Fibroblast of gingiva (primary cell): ENCODE data around the gene SPIRE2.
"Not testable (repeated sequence)": the region's sequence is repeated elsewhere in the genome, so short reads cannot be mapped to it uniquely, and the experiment has no call there.

ENCODE experiments used
- DNase-seq: peaks from one replicate; pipeline ENCODE4 v3.0.0-alpha.2; 2011; ENCODE audit warnings: low read depth

The SPIRE2 gene

DNA sequence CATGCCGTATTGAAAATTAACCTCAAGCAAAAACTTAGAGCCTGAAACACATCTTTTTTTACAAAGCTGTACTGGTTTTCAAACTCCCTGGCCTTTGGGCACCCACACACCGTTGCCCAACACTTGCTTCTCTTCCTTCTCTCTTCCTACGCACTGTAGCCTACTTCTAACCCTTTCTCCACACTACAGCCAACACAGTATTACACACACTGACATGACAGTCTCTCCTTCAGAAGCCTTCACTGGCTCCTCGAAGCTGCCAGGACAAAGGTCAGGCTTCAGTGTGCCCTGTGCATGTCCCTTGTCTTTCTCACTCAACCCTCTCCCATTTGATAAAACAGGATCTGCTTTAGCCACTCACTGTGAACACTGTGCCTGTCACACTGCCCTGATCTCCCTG lies 19.8 kb upstream of the SPIRE2 start:
- no peak for DNase-seq

DNA sequence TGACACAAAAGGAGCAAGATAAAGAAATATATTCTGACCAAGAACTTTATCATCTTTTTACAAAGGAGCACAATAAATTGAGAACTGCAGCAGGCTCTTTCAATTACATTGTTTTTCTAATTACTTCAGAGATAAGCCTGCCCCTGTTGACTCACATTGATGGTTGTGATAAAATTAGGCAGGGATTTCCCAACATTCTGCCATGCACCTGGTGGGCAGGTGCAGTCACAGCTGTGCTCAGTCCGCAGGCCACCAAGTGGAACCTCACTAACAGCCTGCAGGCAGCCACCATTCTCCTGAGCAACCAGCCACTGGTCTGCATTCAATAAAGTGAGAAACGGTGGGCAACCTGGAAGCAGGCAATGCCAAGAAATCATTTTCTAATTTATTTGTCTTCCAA lies 17.0 kb upstream of the SPIRE2 start:
- DNase-seq: no peak

DNA sequence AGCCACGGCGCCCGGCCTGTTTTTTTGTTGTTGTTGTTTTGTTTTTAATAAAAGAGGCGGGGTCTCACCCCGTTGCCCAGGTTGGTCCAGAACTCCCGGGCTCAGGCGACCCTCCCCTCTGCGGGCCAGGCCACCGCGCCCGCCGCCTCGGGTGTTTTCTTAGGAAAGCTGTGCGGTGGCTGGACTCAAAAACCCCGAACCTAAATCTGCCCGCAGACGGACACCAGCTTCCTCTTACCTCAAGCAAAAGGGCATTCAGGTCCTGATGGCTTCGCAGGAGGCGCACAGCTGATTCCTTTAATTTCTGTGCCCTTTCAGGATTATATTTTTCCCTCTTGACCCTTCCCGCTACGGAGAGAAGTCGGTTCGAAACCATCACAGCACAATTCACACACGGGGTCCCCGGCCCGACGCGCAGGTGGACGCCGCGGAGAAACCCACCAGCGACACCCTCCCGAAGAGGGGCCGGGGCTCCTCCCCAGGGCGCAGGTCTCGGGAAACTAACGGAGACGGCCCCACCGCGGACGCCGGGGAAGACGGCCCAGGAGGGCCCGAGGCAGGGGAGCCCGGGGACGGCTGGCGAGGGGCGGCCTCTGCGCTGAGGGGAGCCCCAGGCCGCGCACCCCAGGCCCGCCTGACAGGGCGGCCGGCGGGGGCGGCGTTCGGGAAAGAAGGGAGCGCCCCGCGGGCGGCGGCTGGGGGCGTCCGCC lies 12.5 kb upstream of the SPIRE2 start:
- no peak for DNase-seq

DNA sequence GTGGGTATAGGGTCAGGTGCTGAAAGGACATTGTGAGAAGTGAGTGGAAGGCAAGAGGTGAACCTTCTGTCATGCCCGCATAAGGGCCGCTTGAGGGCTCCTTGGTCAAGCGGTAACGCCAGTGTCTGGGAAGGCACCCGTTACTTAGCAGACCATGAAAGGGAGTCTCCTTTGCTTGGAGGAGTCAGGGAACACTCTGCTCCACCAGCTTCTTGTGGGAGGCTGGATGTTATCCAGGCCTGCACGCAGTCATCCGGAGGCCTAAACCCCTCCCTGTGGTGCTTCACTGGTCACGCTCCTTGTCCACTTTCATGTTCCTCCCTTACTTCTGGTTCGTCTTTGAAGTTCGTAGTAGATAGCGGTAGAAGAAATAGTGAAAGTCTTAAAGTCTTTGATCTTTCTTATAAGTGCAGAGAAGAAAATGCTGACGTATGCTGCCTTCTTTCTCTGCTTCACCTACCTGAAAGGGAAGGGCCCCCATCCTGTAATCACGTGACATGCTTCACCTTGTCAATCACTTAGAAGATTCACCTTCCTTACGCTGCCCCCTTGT lies 9.3 kb upstream of the SPIRE2 start:
- not testable (repeated sequence) for DNase-seq

DNA sequence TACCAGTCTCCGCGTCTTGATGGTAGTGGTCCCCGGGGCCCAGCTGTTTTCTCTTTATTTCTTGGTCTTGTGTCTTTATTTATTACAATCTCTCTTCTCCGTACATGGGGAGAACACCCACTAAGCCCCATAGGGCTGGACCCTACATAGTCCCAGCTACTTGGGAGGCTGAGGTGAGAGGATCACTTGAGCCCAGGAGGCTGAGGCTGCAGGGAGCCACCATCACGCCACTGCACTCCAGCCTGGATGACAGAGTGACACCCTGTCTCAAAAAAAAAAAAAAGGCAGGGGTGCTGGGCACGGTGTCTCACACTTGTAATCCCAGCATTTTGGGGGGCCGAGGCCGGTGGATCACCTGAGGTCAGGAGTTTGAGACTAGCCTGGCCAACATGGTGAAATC lies 8.8 kb upstream of the SPIRE2 start:
- not testable (repeated sequence) for DNase-seq

DNA sequence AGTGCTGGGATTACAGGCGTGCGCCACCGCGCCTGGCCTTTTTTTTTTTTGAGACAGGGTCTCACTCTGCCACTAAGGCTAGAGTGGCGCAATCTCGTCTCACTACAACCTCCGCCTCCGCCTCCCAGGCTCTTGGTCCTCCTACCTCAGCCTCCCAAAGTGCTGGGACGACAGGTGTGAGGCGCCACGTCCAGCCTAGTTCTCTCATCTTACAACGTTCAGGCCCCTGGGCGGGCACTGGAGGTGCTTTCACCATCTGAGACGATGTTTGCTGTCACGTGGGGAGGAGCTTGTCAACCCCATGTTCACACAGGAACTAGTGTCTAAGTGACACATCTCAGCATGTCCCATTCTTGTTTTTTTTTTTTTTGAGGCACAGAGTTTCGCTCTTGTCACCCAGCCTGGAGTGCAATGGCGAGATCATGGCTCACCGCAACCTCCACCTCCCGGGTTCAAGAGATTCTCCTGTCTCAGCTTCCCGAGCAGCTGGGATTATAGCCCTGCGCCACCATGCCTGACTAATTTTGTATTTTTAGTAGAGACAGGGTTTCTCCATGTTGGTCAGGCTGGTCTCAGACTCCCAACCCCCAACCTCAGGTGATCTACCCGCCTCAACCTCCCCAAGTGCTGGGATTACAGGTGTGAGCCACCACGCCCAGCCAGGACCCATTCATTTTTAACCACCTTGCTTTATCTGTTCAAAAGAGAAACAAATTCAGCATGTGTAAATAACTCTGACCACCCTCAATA lies 6.7 kb upstream of the SPIRE2 start:
- no peak for DNase-seq

DNA sequence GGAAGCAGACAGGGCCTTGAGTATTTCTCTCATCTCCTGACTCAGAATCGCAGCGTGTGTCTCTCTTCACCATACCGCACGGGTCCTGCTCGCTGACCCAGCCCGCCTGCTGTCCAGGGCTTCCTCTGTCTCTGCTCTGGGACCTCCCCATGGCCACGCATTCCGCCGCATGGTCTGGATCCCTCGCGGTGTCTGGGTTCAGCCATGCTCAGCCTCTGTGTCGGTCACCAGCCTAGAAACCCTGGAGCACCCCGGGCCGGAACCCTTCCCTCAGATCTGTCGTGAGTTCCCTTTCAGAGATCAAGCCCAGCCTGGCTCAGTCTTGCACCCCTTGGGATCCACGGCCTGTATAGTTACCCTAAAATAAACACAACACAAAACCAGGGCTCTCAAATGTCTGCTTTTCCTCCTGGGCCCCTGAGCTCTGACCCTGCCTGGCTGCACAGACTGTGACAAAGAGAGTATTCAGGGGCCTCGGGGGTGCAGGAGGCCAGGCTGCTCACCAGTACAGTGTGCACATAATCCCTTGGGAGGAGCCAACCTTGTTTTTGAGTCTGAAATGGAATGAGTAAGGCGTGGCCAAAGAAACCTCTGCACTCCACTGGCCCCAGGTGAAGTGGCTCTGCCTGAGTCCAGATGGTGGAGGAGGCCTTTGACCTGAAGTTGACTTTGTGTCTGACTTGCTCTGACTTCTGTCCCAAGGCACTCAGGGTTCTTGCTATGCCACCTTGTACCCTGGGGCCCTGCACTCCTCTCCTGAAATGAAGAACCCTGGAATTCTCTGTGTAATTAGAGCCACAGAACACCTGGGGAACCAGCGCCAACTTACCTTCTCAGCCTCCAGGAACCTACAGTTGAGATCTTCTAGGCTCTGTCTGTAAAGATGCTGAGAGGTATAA lies 5.8 kb upstream of the SPIRE2 start:
- DNase-seq: no peak

DNA sequence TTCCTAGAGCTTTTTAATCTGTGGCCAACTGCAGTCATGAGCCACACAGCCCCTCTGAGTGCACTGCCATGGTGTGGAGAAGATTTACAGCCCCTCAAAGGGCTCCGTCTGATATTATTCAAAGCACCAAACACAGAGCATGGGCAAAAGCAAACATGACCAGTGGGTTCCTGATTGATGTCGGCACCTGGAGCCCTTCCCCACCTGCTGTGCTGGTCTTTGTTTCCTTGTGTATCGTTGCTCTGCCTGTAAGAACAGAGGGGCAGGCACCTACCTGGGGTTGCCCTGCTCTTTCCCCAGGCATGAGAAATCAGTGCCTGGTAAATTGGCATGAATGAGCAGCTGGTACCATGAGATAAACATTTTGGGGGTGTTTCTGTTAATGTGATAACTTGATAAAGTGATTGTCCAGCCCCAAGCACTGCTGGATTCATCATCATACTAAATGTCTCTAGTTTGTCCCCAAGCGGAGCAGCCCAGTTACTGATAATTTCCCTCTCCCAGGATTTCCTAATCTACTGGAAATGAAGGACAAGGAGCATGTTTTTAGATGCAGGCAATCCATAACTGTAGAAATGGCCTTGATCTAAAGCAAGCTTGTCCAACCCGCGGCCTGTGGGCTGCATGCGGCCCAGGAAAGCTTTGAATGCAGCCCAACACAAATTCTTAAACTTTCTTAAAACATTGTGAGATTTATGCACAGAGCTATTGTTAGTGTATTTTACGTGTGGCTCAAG lies 5.0 kb upstream of the SPIRE2 start:
- DNase-seq: no peak

DNA sequence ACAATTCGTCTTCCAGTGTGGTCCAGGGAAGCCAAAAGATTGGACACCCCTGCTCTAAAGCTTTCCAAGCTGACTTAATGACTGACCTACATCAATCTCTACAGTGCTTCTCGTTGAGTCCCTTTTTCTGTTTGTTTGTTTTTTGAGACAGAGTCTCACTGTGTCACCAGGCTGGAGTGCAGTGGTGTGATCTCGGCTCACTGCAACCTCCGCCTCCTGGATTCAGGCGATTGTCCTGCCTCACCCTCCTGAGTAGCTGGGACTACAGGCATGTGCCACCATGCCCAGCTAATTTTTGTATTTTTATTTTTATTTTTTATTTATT lies 4.5 kb upstream of the SPIRE2 start:
- DNase-seq: not testable (repeated sequence)

DNA sequence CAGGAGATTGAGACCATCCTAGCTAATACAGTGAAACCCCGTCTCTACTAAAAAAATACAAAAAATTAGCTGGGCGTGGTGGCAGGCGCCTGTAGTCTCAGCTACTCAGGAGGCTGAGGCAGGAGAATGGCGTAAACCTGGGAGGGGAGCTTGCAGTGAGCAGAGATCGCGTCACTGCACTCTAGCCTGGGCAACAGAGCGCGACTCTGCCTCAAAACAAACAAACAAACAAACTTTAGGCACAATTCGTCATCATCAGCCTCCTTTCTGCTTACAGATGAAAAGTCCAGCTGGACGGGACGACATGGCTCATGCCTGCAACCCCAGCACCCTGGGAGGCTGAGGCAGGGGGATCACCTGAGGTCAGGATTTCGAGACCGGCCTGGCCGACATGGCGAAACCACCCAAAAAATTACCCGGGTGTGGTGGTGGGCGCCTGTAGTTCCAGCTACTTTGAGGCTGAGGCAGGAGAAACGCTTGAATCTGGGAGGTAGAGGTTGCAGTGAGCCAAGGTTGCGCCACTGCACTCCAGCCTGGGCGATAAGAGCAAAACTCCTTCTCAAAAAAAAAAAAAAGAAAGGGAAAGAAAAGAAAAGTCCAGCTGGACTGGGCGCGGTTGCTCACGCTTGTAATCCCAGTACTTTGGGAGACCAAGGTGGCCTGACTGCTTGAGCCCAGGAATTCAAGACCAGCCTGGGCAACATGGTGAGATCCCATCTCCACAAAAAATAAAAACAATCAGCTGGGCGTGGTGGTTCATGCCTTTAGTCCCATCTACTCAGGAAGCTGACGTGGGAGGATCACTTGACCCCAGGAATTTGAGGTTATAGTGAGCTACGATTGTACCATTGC lies 1.5 kb upstream of the SPIRE2 start:
- no peak for DNase-seq

DNA sequence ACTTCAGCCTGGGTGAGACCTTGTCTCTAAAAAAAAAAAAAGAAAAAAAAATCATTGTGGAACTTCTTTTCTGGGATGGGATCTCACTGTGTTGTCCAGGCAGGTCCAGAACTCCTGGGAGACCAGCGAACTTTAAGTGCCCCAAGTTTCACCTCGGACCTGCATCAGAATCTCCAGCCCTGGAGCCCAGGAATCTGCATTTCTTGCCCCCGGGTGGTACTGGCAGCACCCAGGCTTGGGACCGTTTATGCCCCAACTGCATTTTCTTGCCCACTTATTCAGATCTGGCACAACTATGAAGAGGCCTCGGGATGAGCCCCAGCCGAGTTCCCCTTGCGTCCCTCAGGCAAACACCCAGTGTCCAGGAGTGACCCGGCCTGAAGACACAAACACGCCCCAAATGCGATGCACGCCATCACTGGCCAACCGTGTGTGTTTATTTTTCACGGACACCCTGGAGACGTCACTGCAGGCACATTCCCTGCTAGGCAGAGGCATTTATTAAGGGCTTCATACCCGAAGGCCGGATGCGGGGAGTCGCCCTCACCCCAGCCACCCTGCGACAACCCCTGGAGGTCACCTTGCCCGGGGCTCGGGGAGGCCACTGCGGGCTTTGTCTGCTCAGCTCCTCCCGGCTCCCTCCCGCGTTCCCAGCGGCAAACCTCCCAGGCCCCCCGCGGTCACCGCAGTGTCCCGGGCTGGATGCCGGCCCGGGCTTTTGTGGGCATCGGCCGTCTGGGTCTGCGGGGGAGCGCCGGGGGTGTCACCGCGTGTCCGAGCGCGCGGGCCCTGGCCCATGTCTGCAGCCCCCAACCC lies 684 bp upstream of the SPIRE2 start:
- DNase-seq: peak; percentile 83

DNA sequence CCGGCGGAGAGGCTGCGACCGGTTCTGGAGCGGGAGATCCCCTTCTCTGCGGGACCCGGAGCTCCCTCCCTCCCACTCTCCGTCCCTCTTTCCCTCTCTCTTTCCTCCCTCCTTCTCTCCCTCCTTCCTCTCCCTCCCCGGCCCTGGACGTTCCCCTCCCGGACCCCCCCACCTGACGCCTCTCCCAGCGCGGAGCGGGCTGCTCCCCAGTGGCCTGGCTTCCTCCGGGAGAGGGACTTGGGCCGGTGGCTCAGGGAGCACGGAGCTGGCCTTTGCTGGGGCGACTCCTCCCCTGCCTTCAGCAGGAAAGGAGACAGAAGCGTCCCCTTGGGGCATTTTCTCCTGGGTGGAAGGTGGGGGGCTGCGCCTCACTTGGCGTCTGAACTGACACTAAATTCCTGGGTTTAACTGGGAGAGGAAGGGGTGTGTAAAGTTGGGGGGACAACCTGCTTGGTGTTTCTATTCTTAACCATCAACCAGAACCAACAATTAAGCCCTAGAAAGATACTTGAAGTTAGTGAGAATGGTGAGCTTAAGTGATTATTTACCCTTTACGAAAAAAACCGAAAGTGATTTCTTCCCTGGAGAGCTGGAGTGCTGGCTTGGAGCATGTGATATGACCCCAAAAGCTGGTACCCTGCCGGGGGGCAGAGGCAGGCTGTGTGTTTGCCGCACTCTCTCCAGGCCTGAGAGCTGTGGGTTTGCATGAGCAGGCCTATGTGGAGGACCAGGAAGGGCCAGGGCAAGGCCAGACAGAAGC lies 775 bp downstream of the SPIRE2 start:
- no peak for DNase-seq

DNA sequence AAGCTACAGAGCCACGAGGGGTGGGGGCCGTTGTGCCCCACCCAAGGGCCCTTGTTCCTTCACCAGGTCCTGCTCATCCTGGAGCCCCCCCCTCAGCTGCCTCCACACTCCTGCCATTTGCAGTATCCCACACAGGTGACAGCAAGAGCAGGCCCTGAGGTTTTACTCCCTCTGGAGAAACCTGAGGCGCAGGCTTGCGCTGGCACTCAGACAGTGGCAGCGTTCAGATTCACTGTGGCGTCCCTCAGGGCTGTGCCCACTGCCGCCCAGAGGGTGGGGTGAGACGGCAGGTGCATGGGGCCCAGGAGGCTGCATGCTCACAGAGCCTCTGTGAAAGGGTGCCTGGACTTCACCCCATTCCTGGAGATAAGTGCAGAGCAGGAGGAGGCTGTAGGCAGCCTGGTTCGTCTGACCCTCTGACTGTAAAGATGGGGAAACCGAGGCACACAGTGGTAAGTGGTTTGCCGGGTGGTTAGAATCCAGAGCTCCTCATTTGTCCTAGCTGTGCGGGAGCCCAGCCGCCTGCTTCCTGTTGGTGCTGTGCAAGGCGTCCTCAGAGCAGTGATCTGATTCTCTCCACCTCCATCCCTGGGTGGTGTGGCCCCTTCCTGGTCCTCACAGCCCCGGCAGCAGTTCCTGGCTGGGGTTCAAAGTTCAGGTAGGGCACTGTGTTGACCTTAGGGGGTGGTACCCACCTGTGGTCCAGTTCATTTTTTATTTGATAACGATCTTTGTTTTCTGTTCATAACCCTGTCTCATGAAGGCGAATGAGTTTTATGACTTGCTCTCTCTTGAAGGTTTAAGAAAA lies 1.6 kb downstream of the SPIRE2 start:
- DNase-seq: no peak

DNA sequence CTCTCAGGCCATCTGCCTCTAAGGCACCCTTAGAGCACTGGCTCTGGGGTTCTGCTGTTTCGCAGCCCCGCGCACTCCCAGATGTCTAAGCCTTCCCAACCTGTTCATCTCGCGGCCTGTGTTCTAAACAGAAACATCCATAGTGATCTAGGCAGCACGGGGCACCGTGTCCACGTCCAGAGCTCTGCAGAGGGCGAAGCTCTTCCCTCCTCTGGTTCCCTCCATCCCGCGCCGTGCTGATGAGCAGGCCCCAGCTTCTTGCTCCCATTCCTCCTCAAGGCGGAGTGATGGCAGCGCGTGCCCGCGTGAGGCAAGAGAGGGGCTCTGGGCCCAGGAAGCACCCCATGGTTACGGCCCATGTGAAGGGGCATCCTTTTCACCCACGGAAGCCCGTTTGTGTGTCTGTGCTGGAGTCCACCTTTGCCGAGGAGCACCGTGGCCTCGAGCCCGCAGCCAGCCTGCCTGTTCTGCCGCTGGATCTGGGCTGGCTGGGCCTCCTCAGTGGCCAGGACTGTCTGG lies 3.6 kb downstream of the SPIRE2 start:
- no peak for DNase-seq

DNA sequence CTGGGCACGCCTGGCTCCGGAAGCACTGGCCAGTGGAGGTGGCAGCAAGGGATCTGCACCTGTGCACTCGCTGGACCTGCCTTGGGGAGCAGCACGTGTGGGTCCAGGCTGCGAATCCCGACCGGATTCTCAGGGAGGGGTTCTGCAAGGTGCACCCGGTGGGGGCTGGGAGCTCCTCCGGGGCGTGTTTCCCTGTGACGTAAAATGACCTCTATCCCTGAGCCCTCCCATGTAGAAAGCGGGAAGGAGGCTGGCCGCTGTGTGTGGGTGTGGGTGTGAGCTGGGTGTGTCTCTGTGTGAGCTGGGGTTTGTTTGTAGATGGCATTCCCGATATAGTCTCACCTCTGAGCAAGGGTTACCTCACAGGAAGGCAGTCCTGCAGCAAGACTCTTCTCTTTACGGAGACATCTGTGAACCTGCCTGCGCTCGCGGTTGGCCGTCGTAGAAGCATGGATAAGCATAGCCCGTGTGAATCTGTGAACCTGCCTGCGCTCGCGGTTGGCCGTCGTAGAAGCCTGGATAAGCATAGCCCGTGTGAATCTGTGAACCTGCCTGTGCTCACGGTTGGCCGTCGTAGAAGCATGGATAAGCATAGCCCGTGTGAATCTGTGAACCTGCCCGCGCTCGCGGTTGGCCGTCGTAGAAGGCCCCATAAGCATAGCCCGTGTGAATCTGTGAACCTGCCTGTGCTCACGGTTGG lies 5.5 kb downstream of the SPIRE2 start:
- not testable (repeated sequence) for DNase-seq

DNA sequence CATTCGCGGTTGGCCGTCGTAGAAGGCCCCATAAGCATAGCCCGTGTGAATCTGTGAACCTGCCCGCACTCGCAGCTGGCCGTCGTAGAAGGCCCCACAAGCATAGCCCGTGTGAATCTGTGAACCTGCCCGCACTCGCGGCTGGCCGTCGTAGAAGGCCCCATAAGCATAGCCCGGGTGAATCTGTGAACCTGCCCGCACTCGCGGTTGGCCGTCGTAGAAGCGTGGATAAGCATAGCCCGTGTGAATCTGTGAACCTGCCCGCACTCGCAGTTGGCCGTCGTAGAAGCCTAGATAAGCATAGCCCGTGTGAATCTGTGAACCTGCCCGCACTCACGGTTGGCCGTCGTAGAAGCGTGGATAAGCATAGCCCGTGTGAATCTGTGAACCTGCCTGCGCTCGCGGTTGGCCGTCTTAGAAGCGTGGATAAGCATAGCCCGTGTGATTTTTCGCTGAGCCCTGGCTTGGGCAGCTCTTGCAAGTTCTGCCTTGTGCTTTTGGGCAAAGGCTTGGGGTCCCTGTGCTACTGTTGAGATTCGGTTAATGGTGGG lies 6.6 kb downstream of the SPIRE2 start:
- DNase-seq: not testable (repeated sequence)

DNA sequence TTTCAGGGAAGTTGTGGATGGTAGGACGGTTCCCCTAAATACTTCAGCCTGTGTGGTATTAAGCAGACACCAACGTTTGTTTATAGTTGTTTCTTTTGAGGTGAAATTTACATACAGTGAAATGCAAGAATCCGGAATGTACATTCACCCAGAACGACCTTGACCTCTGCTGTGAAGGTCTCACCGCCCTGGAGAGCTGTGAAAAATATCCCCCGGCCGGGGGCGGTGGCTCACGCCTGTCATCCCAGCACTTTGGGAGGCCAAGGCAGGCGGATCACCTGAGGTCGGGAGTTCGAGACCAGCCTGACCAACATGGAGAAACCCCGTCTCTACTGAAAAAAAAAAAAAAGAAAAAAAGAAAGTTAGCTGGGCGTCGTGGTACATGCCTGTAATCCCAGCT lies 8.2 kb downstream of the SPIRE2 start:
- DNase-seq: not testable (repeated sequence)
